Esophagus (tissue), 2 donors: ENCODE measurements around the gene ARIH1. TPM values are rescaled to one million over a fixed set of nuclear protein-coding genes. Genes with fewer than 3 reads are reported as not detected.

Source experiments
- H3K27ac ChIP-seq, 2 donors: one replicate each; pipeline ENCODE4 v1.5.1; 2013; ENCODE audit warnings: low read depth in 2 of 2, mild to moderate bottlenecking in 2 of 2, inconsistent platforms in 1 of 2, low read length in 1 of 2, moderate library complexity in 1 of 2
- H3K27me3 ChIP-seq, 2 donors: one replicate each; pipeline ENCODE4 v1.6.1; 2013; ENCODE audit warnings: low read length in 2 of 2, control low read depth in 1 of 2, mild to moderate bottlenecking in 1 of 2; ENCODE audit not compliant: insufficient read depth in 2 of 2, control insufficient read depth in 1 of 2
- H3K36me3 ChIP-seq, 2 donors: one replicate each; pipeline ENCODE4 v1.6.1; 2013; ENCODE audit warnings: low read length in 1 of 2; ENCODE audit not compliant: control insufficient read depth in 2 of 2, insufficient read depth in 2 of 2
- H3K4me1 ChIP-seq, 2 donors: one replicate each; pipeline ENCODE4 v1.6.1; 2013; ENCODE audit warnings: low read length in 1 of 2; ENCODE audit not compliant: control insufficient read depth in 2 of 2, insufficient read depth in 2 of 2
- H3K4me3 ChIP-seq, 2 donors: one replicate each; pipeline ENCODE4 v1.5.1; 2013; ENCODE audit warnings: low read length in 2 of 2, mild to moderate bottlenecking in 2 of 2, low read depth in 1 of 2, moderate library complexity in 1 of 2
- H3K9me3 ChIP-seq, 2 donors: one replicate each; pipeline ENCODE4 v1.6.1; 2013; ENCODE audit warnings: mild to moderate bottlenecking in 2 of 2, low read depth in 1 of 2, low read length in 1 of 2, moderate library complexity in 1 of 2; ENCODE audit not compliant: control insufficient read depth in 2 of 2, insufficient read depth in 1 of 2
- WGBS, 2 donors: extraction: QIAGEN DNeasy Blood & Tissue Kit; methylation state at CpG; one replicate each; pipeline ENCODE4 v1.1.7; 2013; 5-methylcytosine and 5-hydroxymethylcytosine counted together
- polyA plus RNA-seq, 2 donors: library from polyadenylated mRNA; stranded (reverse); fragments of 200-250 nt; gene quantifications; one replicate each; pipeline ENCODE4 v1.2.3, GENCODE V29; 2013
- donor health status: healthy with polysubstance abuse.
- donor health status: Bipolar disorder and iron deficiency.

Gene ARIH1
- polyA plus RNA-seq, 2 donors = 17.5 to 17.6 TPM

DNA sequence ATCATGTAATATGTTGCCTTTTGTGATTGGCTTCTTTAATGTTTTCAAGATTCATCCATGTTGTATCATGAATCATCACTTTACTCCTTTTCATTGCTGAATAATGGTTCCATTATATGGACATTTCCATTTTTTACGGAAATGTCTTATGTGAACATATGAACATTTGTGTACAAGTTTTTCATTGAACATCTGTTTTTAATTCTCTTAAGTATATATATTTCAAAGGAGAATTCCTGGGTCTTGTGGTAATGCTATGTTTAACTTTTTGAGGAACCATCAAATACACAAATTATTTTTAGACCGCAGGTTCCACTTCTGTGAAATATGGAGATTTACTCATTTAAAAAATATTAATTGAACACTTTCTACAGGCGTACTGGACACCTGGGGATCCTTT, 85.7 kb downstream of the ARIH1 start:
- Histone ChIP-seq H3K4me1 (no peaks in the 10 kb centered on the region), H3K27ac (no peak overlapping the region), H3K36me3 (peaks cover 4 to 5% of the 10 kb centered on the region in 2 donors), H3K27me3 (no peaks in the 10 kb centered on the region), H3K4me3 (no peak overlapping the region), H3K9me3 (no peaks in the 10 kb centered on the region)
- WGBS, 2 donors = 89 to 90% methylated on average over 3 of the region's 3 CpGs

DNA sequence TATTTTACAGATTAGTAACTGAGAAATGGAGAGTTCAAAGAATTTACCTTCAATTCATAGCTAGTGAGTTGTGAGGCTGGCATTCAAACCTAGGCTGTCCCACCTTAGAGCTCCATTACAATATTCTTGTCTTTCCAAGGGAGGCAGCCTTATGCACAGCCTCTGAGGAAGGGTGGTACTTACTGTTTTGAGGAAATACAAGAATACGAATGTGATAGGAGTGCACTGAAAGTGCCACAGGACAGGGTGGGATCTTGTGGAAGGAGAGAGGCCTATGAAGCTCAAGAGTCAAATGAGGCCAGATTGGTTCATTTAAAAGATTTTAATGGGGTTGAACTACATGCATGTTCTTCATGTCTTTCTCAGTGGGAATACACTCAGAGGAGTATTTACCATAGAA, 86.3 kb downstream of the ARIH1 start:
- 81 to 88% methylated on average over 1 of the region's 1 CpG for WGBS, 2 donors
- H3K27me3 ChIP-seq = no peaks in the 10 kb centered on the region
- H3K36me3 ChIP-seq = peaks cover 4 to 5% of the 10 kb centered on the region in 2 donors
- H3K4me3 ChIP-seq = no peak overlapping the region
- no peaks in the 10 kb centered on the region for H3K9me3 ChIP-seq
- H3K4me1 ChIP-seq = no peaks in the 10 kb centered on the region
- no peak overlapping the region for H3K27ac ChIP-seq

DNA sequence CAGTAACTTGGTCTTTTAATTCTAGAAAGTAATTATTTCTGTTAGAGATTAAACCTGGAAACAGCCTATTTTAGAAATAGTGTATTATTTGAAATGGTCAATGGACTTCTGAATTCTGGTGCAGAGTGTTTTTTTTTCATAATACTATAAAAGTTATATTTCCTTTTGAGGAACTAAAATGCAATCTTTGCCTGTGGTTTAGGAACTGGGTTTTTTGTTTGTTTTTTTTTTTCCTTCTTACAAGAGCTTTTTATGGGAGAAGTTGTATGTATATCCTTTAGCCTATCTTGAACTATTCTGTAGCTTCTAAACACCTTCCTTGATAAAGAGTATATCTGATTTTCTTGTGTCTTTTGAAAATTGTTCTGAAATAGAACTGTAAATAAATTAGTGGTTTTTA, 88.3 kb downstream of the ARIH1 start:
- Histone ChIP-seq H3K9me3 (no peaks in the 10 kb centered on the region), H3K27me3 (no peaks in the 10 kb centered on the region), H3K27ac (no peak overlapping the region), H3K4me1 (no peaks in the 10 kb centered on the region), H3K4me3 (no peak overlapping the region), H3K36me3 (peaks cover 4 to 5% of the 10 kb centered on the region in 2 donors)

DNA sequence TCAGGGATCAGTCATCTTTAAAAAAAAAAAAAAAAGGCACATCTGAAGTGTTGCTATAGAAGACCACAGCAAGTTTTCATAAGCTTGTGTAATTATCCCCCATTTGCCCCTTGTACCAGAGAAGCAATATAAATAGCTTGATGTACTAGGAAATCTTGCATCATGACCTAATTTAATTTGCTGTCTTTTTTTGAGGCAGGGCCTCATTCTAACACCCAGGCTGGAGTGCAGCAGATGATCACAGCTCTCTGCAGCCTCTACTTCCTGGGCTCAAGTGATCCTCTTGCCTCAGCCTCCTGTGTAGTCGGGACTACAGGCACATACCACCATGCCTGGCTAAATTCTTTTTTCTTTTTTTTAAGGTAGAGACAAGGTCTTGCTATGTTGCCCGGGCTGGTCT, 88.7 kb downstream of the ARIH1 start:
- Histone ChIP-seq H3K27me3 (no peaks in the 10 kb centered on the region), H3K27ac (no peak overlapping the region), H3K36me3 (peaks cover 4 to 5% of the 10 kb centered on the region in 2 donors), H3K9me3 (no peaks in the 10 kb centered on the region), H3K4me1 (no peaks in the 10 kb centered on the region), H3K4me3 (no peak overlapping the region)
- WGBS, 2 donors = 97% methylated on average over 2 of the region's 2 CpGs

DNA sequence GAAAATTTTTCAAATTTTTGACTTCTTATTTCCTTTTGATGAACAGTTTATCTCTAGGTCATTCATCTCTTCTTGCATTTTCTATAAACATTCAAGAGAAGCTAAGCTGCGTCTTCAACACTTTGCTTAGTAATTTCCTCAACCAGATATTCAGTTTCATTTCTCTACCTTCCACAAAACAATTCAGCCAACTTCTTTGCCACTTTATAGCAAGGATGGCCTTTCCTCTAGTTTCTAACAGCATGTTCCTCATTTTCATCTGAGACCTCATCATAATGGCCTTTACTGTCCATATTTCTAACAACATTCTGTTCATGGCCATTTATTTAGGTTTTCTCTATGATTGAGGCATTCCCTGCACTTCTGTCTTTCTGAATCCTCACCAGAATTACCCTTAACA, 90.0 kb downstream of the ARIH1 start:
- Histone ChIP-seq H3K27ac (no peak overlapping the region), H3K36me3 (peaks cover 4 to 5% of the 10 kb centered on the region in 2 donors)

DNA sequence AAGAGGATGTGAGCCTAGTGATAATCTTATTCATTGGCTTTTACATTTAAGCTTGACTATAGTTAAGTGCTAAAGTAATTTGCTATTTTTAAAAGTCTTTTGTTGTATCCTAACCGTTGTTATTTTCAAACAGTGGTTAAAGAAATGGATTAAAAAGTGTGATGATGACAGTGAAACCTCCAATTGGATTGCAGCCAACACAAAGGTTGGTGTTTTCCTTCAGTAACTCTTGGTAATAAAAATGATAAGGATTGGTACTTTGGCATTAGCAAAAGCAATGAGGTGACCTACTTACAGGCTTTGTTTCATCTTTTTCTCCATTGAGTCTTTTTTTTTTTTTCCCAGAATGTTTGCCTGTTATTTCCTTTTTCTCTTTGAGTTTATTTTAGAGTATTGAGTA, 92.8 kb downstream of the ARIH1 start:
- no peak overlapping the region for H3K27ac ChIP-seq
- WGBS, 2 donors = 26 to 45% methylated on average over 1 of the region's 1 CpG

More for the DNA sequence above, 90.0 kb downstream of the ARIH1 start:
- Histone ChIP-seq H3K4me3 (no peak overlapping the region), H3K4me1 (no peaks in the 10 kb centered on the region), H3K9me3 (no peaks in the 10 kb centered on the region), H3K27me3 (no peaks in the 10 kb centered on the region)
- WGBS, 2 donors = 79 to 89% methylated on average over 1 of the region's 1 CpG

DNA sequence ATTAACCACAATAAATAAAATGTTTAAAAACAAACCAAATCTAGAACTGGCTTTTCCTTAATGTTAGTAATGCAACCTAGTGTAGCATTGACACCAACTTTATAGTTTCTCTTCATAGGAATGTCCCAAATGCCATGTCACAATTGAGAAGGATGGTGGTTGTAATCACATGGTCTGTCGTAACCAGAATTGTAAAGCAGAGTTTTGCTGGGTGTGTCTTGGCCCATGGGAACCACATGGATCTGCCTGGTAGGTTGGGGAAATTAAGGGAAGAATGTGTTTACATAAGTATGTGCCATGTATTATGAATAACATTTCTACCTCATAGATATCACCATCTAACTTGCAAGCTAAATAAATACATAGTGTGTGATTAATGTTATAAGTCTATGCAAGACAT, 95.9 kb downstream of the ARIH1 start:
- H3K27me3 ChIP-seq = no peaks in the 10 kb centered on the region
- H3K9me3 ChIP-seq = no peaks in the 10 kb centered on the region
- WGBS, 2 donors = 94% methylated on average over 1 of the region's 1 CpG

More for the DNA sequence above, 92.8 kb downstream of the ARIH1 start:
- Histone ChIP-seq H3K27me3 (no peaks in the 10 kb centered on the region), H3K36me3 (peaks cover 4 to 8% of the 10 kb centered on the region in 2 donors), H3K4me1 (no peaks in the 10 kb centered on the region), H3K4me3 (no peak overlapping the region), H3K9me3 (no peaks in the 10 kb centered on the region)

DNA sequence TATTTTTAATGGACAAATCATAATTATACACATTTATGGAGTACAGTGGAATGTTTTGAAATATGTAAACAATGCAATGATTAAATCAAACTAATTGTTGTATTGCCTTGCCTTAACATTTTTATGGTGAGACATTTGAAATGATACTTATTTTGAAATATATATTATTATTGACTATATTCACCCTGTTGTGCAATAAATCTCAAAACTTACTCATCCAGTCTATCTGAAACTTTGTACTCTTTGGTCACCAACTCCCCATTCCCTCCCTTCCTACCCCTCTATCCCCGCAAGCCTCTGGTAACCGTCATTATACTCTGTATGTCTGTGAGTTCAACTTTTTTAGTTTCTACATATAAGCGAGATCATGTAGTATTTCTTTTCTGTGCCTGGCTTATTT, 105.7 kb downstream of the ARIH1 start:
- no peaks in the 10 kb centered on the region for H3K4me1 ChIP-seq
- no peak overlapping the region for H3K4me3 ChIP-seq
- H3K9me3 ChIP-seq = no peaks in the 10 kb centered on the region
- H3K36me3 ChIP-seq = peaks cover 10 to 17% of the 10 kb centered on the region in 2 donors
- WGBS, 2 donors = 97 to 98% methylated on average over 3 of the region's 3 CpGs
- H3K27ac ChIP-seq = no peak overlapping the region
- H3K27me3 ChIP-seq = no peaks in the 10 kb centered on the region

More for the DNA sequence above, 95.9 kb downstream of the ARIH1 start:
- Histone ChIP-seq H3K27ac (no peak overlapping the region), H3K4me1 (no peaks in the 10 kb centered on the region), H3K4me3 (no peak overlapping the region), H3K36me3 (peaks cover 1 to 5% of the 10 kb centered on the region in 2 donors)

DNA sequence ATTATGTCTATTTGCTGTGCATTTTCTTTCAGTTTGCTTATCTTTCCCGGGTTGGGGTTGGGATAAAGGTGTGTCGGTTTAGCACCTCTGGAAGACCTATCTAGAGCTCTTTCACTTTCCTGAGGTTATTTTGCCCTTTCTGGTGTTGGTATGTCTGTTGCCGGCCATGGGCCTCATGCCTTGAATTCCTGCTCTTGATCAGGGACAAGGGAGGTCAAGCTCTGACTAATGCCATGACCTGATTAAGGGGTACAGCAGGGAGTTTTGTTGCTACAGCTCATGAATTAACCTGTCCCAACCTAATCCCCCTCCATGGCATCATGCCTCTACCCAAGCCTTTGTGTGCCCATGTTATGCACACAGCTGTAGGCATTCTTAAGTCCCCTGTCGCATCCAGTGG, 109.9 kb downstream of the ARIH1 start:
- 84 to 85% methylated on average over 4 of the region's 4 CpGs for WGBS, 2 donors

DNA sequence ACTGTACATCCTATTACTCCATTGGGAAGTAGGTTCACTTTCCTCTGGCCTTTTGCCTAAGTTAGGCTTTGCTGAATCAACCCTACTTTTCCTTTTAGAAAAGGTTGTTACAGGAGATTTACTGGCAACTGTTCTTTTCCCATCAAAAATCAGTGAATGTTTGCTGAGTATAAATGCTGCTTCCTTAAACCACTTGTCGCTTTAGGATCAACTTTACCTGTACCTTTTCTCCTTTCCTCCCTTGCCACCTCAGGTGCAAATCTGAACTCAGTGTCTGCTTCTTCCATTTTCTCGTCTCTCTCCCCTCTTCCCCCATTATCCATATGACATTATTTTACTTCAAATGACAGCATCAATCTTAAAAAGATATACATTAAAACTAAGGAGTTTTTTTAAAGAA, 110.9 kb downstream of the ARIH1 start:
- H3K36me3 ChIP-seq = peaks cover 5 to 8% of the 10 kb centered on the region in 2 donors
- WGBS, 2 donors = 94% methylated on average over 2 of the region's 2 CpGs
- no peak overlapping the region for H3K27ac ChIP-seq
- no peak overlapping the region for H3K4me3 ChIP-seq
- no peaks in the 10 kb centered on the region for H3K9me3 ChIP-seq
- H3K4me1 ChIP-seq = no peaks in the 10 kb centered on the region
- no peaks in the 10 kb centered on the region for H3K27me3 ChIP-seq

More for the DNA sequence above, 109.9 kb downstream of the ARIH1 start:
- Histone ChIP-seq H3K27me3 (no peaks in the 10 kb centered on the region), H3K4me1 (no peaks in the 10 kb centered on the region), H3K4me3 (no peak overlapping the region), H3K27ac (no peak overlapping the region), H3K9me3 (no peaks in the 10 kb centered on the region), H3K36me3 (peaks cover 5 to 10% of the 10 kb centered on the region in 2 donors)
